Stomach (tissue), 9 donors: ENCODE results near the gene PDLIM5. TPM values are rescaled to one million over a fixed set of nuclear protein-coding genes. Genes with fewer than 3 reads are reported as not detected.

Source experiments
- DNase-seq, 2 donors: peaks; one replicate each; pipeline versions ENCODE4 v3.0.0 to v3.0.0-alpha.2; 2013 to 2019
- H3K27ac ChIP-seq, 5 donors: fragments of 200-600 bp in 4 of 5; sonication (generic) in 4 of 5; one replicate each; pipeline ENCODE4 v1.5.1; 2013 to 2019; ENCODE audit warnings: mild to moderate bottlenecking in 1 of 5, moderate library complexity in 1 of 5
- H3K27me3 ChIP-seq, 3 donors: fragments of 200-600 bp; sonication (generic); one replicate each; pipeline ENCODE4 v1.5.1; 2017 to 2019; ENCODE audit warnings: mixed run types in 1 of 3
- H3K36me3 ChIP-seq, 4 donors: fragments of 200-600 bp; sonication (generic); 1 replicate in 3 of 4; 2 replicates in 1 of 4; pipeline ENCODE4 v1.5.1; 2016 to 2019
- H3K4me1 ChIP-seq, 4 donors: fragments of 200-600 bp; sonication (generic); one replicate each; pipeline ENCODE4 v1.5.1; 2016 to 2019
- H3K4me3 ChIP-seq, 4 donors: fragments of 200-600 bp; sonication (generic) in 3 of 4; one replicate each; pipeline ENCODE4 v1.5.1; 2016 to 2019; ENCODE audit warnings: mild to moderate bottlenecking in 1 of 4
- H3K9me3 ChIP-seq, 4 donors: fragments of 200-600 bp; sonication (generic); one replicate each; pipeline ENCODE4 v1.5.1; 2016 to 2019
- EP300 ChIP-seq: sonication (generic); formaldehyde crosslinking; IDR thresholded peaks from one replicate; pipeline ENCODE4 v1.6.1; 2017; ENCODE audit warnings: antibody characterized with exemption
- POLR2A ChIP-seq, 4 donors: fragments of 450-650 bp; IDR thresholded peaks; one replicate each; pipeline ENCODE4 v1.6.1; 2016; ENCODE audit warnings: antibody characterized with exemption in 4 of 4, control low read depth in 2 of 4, mild to moderate bottlenecking in 1 of 4, moderate library complexity in 1 of 4
- POLR2AphosphoS5 ChIP-seq, 3 donors: sonication (generic); formaldehyde crosslinking; IDR thresholded peaks; one replicate each; pipeline ENCODE4 v1.6.1; 2016; ENCODE audit warnings: antibody characterized with exemption in 3 of 3
- WGBS, 5 donors: extraction: QIAGEN DNeasy Blood & Tissue Kit in 3 of 5; methylation state at CpG; one replicate each; pipeline versions ENCODE4 v1.1.5 to v1.1.7; 2013 to 2018; 5-methylcytosine and 5-hydroxymethylcytosine counted together
- intact Hi-C: fragments of 100-400 bp; cut with DNase I; formaldehyde crosslinking; loops from one replicate; pipeline ENCODE4 v1.15.1; 2023; ENCODE audit warnings: low total_unique reads
- polyA plus RNA-seq, 3 donors: library from polyadenylated mRNA; stranded (reverse); fragments of 200-250 nt; gene quantifications; one replicate each; pipeline ENCODE4 v1.2.3, GENCODE V29; 2013
- total RNA-seq, 5 donors: library from RNA; depleted of rRNA; stranded (reverse); fragments of >200 nt; gene quantifications; one replicate each; pipeline versions ENCODE4 v1.1.0 to v1.2.3, GENCODE V29; 2014 to 2016
- TF ChIP-seq, protein P1 (sequence below), 7 experiments: fragments of 450-650 bp in 4 of 7; fragments of 200-600 bp in 3 of 7; sonication (generic) in 3 of 7; IDR thresholded peaks; one replicate each; pipeline ENCODE4 v1.5.1; 2016 to 2019; ENCODE audit warnings: antibody characterized with exemption in 7 of 7, control low read depth in 2 of 7, mild to moderate bottlenecking in 1 of 7
- donor health status: healthy with polysubstance abuse.
- donor health status: Bipolar disorder and iron deficiency.
- donor health status: healthy.

Gene PDLIM5
- total and polyA plus RNA-seq, 8 donors, result 23.7 to 311 (median 40.3) TPM

DNA sequence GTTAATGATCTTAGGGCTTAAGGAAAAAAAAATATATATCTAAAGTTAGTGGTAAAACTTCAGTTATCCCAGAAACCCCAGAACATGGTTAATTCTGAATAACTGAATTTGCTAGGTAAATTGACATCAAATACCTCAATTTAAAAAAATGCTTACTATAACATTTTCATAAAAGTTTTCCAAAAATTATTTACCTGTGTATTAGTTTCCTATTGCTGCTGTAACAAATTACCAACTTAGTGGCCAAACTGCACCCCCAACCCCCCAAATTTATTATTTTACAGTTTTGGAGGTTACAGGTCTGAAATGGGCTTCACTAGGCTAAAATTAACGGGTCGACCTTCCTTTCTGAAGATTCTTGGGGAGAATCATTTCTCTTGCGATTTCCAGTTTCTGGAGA lies 95.2 kb downstream of the PDLIM5 start:
- no peak overlapping the region for H3K4me3 ChIP-seq
- intact Hi-C loops, result no loop called here
- 95 to 100% (median 99%) methylated on average over 3 of the region's 3 CpGs for WGBS, 5 donors
- no peak overlapping the region for H3K27ac ChIP-seq
- no peaks in the 10 kb centered on the region for H3K36me3 ChIP-seq
- H3K4me1 ChIP-seq, result peaks cover 5 to 42% (median 19%) of the 10 kb centered on the region in 4 donors
- H3K9me3 ChIP-seq, result no peaks in the 10 kb centered on the region
- DNase-seq, result no peak
- H3K27me3 ChIP-seq, result no peaks in the 10 kb centered on the region
- TF ChIP-seq POLR2A (IDR thresholded peaks at IDR 0.05) (no peak), POLR2AphosphoS5 (IDR thresholded peaks at IDR 0.05) (no peak)
- TF ChIP-seq, protein P1, sequence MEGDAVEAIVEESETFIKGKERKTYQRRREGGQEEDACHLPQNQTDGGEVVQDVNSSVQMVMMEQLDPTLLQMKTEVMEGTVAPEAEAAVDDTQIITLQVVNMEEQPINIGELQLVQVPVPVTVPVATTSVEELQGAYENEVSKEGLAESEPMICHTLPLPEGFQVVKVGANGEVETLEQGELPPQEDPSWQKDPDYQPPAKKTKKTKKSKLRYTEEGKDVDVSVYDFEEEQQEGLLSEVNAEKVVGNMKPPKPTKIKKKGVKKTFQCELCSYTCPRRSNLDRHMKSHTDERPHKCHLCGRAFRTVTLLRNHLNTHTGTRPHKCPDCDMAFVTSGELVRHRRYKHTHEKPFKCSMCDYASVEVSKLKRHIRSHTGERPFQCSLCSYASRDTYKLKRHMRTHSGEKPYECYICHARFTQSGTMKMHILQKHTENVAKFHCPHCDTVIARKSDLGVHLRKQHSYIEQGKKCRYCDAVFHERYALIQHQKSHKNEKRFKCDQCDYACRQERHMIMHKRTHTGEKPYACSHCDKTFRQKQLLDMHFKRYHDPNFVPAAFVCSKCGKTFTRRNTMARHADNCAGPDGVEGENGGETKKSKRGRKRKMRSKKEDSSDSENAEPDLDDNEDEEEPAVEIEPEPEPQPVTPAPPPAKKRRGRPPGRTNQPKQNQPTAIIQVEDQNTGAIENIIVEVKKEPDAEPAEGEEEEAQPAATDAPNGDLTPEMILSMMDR (IDR thresholded peaks at IDR 0.05), result no peak

DNA sequence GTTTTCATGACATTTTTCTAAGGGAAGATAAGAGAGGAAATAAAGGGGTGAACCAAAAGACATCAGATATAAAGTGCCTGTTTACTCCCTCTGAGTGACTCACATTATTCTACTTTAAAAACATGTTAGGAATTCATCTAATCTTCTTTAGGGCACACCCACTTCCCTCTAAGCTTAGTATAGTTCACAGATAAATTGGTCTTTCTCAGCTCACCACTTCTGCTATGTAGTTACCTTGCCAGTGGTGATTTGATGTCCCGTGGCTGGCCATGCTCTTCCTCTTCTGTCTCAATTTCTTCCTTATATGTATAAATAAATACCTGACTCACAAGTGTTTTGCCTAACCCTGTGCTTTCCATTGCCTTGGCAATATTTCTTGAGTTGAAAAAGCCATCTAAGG lies 96.8 kb downstream of the PDLIM5 start:
- Histone ChIP-seq H3K36me3 (no peaks in the 10 kb centered on the region), H3K4me1 (peaks cover 5 to 42% (median 19%) of the 10 kb centered on the region in 4 donors), H3K9me3 (no peaks in the 10 kb centered on the region), H3K4me3 (no peak overlapping the region), H3K27me3 (no peaks in the 10 kb centered on the region), H3K27ac (peak overlapping the region in 3 of 5 donors; percentile 11 to 56 (median 50))
- TF ChIP-seq EP300 (no peak), POLR2AphosphoS5 (IDR thresholded peaks at IDR 0.05) (peak in 1 of 3 donors; percentile 39)
- TF ChIP-seq, protein P1 (IDR thresholded peaks at IDR 0.05), result no peak
- intact Hi-C loops, result no loop called here
- peak in 1 of 2 donors; percentile 43 for DNase-seq
- WGBS, 5 donors, result 0 to 24% (median 11%) methylated on average over 1 of the region's 1 CpG

DNA sequence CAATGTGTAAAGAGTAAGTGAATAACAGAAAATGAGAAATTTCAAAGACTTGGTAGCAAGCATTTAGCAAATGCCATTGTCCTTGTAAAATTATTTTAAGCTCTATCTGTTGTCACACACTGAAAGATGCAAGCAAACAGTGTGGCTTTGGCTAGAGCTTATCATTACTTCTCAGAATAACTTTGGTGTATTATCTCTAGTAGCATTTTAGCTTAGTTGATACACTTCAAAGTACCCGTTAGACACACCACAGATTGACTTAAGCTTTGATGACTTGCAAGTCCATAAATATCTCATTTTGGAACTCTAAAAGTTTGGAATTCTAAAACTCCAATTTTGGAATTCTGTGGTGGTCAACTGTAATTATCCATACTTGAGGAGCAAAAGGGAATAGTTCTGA lies 98.6 kb downstream of the PDLIM5 start:
- intact Hi-C loops, result no loop called here
- TF ChIP-seq POLR2A (IDR thresholded peaks at IDR 0.05), result no peak
- no peak for TF ChIP-seq POLR2AphosphoS5 (IDR thresholded peaks at IDR 0.05)
- TF ChIP-seq EP300, result no peak
- TF ChIP-seq, protein P1 (IDR thresholded peaks at IDR 0.05), result no peak
- Histone ChIP-seq H3K27ac (no peak overlapping the region), H3K36me3 (no peaks in the 10 kb centered on the region), H3K27me3 (no peaks in the 10 kb centered on the region), H3K4me1 (peaks cover 5 to 29% (median 12%) of the 10 kb centered on the region in 4 donors), H3K9me3 (no peaks in the 10 kb centered on the region), H3K4me3 (no peak overlapping the region)
- 29 to 64% (median 44%) methylated on average over 1 of the region's 1 CpG for WGBS, 5 donors
- DNase-seq, result no peak

DNA sequence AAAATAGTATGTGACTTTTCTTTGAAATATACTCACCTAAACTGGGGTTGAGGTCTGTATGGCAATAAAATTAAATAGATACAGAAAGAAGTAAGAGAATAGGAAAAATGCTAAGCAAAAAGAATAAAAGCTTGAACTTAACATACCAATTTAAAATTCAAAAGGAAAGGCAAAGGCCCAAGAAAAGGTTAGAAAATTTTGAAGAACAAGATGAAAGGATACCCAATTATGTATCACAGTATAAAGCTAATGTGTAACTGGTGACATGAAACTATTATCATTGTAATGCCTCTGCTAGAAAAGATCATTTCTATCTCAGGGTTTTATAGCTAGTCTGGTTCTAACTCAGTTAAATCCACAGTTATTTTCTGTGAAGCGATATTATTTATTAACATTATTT lies 99.1 kb downstream of the PDLIM5 start:
- 93 to 100% (median 97%) methylated on average over 1 of the region's 1 CpG for WGBS, 5 donors
- H3K27ac ChIP-seq, result no peak overlapping the region
- intact Hi-C loops, result no loop called here
- H3K4me3 ChIP-seq, result no peak overlapping the region
- no peaks in the 10 kb centered on the region for H3K27me3 ChIP-seq
- peaks cover 5 to 24% (median 11%) of the 10 kb centered on the region in 4 donors for H3K4me1 ChIP-seq
- no peaks in the 10 kb centered on the region for H3K36me3 ChIP-seq
- H3K9me3 ChIP-seq, result no peaks in the 10 kb centered on the region
- DNase-seq, result no peak
- TF ChIP-seq EP300 (no peak), POLR2AphosphoS5 (IDR thresholded peaks at IDR 0.05) (no peak), POLR2A (IDR thresholded peaks at IDR 0.05) (no peak)
- TF ChIP-seq, protein P1 (IDR thresholded peaks at IDR 0.05), result no peak
